ENCODE measurements around the gene SNED1.

SNED1 gene

DNA sequence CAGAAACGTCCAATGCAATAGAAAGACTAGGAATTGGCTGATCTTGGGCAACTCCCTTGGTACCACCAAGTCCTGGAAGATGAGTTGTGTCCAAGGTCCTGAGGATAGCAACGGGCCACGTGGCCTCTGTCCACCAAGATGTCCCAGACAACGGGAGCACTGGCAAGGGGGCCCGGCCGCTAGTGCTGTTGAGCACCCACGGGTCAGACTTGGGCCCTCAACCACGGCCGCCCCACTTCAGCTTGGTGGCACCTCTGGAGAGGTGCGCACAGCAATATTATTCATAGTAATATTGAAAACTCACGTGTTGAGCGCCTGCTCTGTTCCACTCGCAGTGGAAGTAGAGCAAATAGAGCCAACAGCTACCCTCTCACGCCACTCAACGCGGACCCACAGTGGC, 131.9 kb downstream of the SNED1 start:
- no peak overlapping the region for H3K4me3 ChIP-seq (IDR thresholded peaks at IDR 0.05; ENCODE audit: insufficient read depth, low read depth, low read length)
- no peak overlapping the region for H3K27ac ChIP-seq
- no peak overlapping the region for H2AFZ ChIP-seq (ENCODE audit: low read depth)
- H3K9ac ChIP-seq = no peak overlapping the region
- H3K4me1 ChIP-seq (ENCODE audit: low read depth, poor library complexity, severe bottlenecking) = no peaks in the 10 kb centered on the region
- no peaks in the 10 kb centered on the region for H4K20me1 ChIP-seq (ENCODE audit: insufficient read depth)
- no peaks in the 10 kb centered on the region for H3K36me3 ChIP-seq (ENCODE audit: insufficient read depth)
- no peaks in the 10 kb centered on the region for H3K79me2 ChIP-seq (ENCODE audit: insufficient read depth, low read depth)
- no peak overlapping the region for H3K4me2 ChIP-seq
- no peaks in the 10 kb centered on the region for H3K27me3 ChIP-seq (ENCODE audit: insufficient read depth, low read depth)
- no peak for TF ChIP-seq CTCF (conservative IDR thresholded peaks at IDR 0.05; ENCODE audit: low read depth, low read length)

- no peak for TF ChIP-seq CTCF (conservative IDR thresholded peaks at IDR 0.05; ENCODE audit: low read depth, low read length)
- no peaks in the 10 kb centered on the region for H3K27me3 ChIP-seq (ENCODE audit: insufficient read depth, low read depth)
- H3K4me1 ChIP-seq (ENCODE audit: low read depth, poor library complexity, severe bottlenecking) = no peaks in the 10 kb centered on the region
- no peak overlapping the region for H3K9ac ChIP-seq
- H4K20me1 ChIP-seq (ENCODE audit: insufficient read depth) = no peaks in the 10 kb centered on the region
- no peak overlapping the region for H3K4me3 ChIP-seq (IDR thresholded peaks at IDR 0.05; ENCODE audit: insufficient read depth, low read depth, low read length)
- no peak overlapping the region for H2AFZ ChIP-seq (ENCODE audit: low read depth)
- no peak overlapping the region for H3K4me2 ChIP-seq
- no peak overlapping the region for H3K27ac ChIP-seq
- H3K36me3 ChIP-seq (ENCODE audit: insufficient read depth) = no peaks in the 10 kb centered on the region
- H3K79me2 ChIP-seq (ENCODE audit: insufficient read depth, low read depth) = no peaks in the 10 kb centered on the region
Measured at GRCh38 chr2:241131531-241131930, 133.1 kb downstream of the SNED1 start.

DNA sequence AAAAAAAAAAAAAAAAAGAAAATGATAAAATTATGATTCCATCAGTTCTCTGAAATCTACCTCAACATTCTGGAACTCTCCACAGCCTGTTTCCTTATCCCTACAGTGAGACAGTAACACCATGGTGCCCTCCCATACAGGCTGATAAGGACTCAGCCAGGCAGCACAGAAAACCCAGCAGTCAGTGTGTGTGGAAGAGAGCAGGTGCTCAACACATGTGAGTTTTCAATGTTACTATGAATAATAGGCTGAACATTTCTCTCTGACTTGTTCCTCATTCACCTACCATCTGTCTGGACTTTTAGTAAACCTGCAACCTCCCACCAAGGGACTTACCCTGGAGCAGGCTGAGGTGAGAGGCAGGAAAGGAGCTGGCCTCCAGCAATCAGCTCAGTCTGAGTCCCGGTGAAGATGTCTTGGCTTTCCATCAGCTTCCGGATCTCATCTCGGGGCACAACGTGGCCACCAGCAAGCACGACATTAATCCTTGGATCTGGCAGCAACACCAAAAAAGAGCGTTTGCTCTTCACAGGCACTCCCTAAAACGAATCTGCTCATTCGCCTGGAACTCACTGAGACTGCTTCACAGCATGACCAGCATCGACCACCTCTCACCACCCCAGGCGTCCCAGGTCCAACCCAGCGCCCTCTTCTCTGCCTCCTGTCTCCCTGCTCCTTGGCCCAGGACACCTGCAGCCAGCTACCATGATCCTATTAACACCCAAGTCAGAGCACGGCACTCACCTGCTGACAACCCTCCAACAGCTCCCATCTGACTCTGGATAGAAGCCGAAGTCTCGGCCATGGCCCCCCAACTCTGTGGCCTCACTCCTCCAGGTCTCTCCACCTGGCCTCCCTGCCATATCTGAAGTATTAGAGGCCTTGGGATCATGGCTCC, 134.4 kb downstream of the SNED1 start:
- no peak overlapping the region for H3K4me3 ChIP-seq (IDR thresholded peaks at IDR 0.05; ENCODE audit: insufficient read depth, low read depth, low read length)
- no peak overlapping the region for H3K9ac ChIP-seq
- H2AFZ ChIP-seq (ENCODE audit: low read depth) = no peak overlapping the region
- no peaks in the 10 kb centered on the region for H3K79me2 ChIP-seq (ENCODE audit: insufficient read depth, low read depth)
- H3K27ac ChIP-seq = no peak overlapping the region
- H4K20me1 ChIP-seq (ENCODE audit: insufficient read depth) = no peaks in the 10 kb centered on the region
- H3K4me1 ChIP-seq (ENCODE audit: low read depth, poor library complexity, severe bottlenecking) = no peaks in the 10 kb centered on the region
- H3K36me3 ChIP-seq (ENCODE audit: insufficient read depth) = no peaks in the 10 kb centered on the region
- H3K27me3 ChIP-seq (ENCODE audit: insufficient read depth, low read depth) = no peaks in the 10 kb centered on the region
- H3K4me2 ChIP-seq = no peak overlapping the region
- TF ChIP-seq CTCF (conservative IDR thresholded peaks at IDR 0.05; ENCODE audit: low read depth, low read length) = no peak

DNA sequence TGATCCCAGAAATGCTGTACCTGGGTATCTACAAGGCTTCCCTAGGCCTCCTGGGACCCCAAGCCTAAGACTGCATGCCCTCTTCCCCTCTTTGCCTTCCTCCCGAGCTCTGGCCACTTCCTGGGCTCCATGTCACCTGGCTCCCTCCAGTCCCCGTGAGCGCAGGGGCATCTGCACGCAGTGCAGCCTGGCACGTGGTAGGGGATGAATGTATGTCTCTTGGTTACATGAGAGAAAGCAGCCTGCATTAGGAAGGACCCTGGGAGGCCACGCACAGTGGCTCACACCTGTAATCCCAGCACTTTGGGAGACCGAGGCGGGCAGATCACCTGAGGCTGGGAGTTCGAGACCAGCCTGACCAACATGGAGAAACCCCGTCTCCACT, 135.0 kb downstream of the SNED1 start:
- no peak overlapping the region for H3K4me3 ChIP-seq (IDR thresholded peaks at IDR 0.05; ENCODE audit: insufficient read depth, low read depth, low read length)
- H3K4me2 ChIP-seq = no peak overlapping the region
- no peaks in the 10 kb centered on the region for H3K36me3 ChIP-seq (ENCODE audit: insufficient read depth)
- no peak overlapping the region for H3K9ac ChIP-seq
- no peak for TF ChIP-seq CTCF (conservative IDR thresholded peaks at IDR 0.05; ENCODE audit: low read depth, low read length)
- no peaks in the 10 kb centered on the region for H3K4me1 ChIP-seq (ENCODE audit: low read depth, poor library complexity, severe bottlenecking)
- H3K27ac ChIP-seq = no peak overlapping the region
- H3K79me2 ChIP-seq (ENCODE audit: insufficient read depth, low read depth) = no peaks in the 10 kb centered on the region
- H4K20me1 ChIP-seq (ENCODE audit: insufficient read depth) = no peaks in the 10 kb centered on the region
- H2AFZ ChIP-seq (ENCODE audit: low read depth) = no peak overlapping the region
- H3K27me3 ChIP-seq (ENCODE audit: insufficient read depth, low read depth) = no peaks in the 10 kb centered on the region
